Non-pigmented ciliary epithelial cell (primary cell): ENCODE results near the gene NDUFA7.
"Not testable (repeated sequence)": the region's sequence is repeated elsewhere in the genome, so short reads cannot be mapped to it uniquely, and the experiment has no call there.

Experiments used
- DNase-seq: peaks from one replicate; pipeline ENCODE4 v3.0.0-alpha.2; 2010; ENCODE audit warnings: low read depth

Gene NDUFA7

DNA sequence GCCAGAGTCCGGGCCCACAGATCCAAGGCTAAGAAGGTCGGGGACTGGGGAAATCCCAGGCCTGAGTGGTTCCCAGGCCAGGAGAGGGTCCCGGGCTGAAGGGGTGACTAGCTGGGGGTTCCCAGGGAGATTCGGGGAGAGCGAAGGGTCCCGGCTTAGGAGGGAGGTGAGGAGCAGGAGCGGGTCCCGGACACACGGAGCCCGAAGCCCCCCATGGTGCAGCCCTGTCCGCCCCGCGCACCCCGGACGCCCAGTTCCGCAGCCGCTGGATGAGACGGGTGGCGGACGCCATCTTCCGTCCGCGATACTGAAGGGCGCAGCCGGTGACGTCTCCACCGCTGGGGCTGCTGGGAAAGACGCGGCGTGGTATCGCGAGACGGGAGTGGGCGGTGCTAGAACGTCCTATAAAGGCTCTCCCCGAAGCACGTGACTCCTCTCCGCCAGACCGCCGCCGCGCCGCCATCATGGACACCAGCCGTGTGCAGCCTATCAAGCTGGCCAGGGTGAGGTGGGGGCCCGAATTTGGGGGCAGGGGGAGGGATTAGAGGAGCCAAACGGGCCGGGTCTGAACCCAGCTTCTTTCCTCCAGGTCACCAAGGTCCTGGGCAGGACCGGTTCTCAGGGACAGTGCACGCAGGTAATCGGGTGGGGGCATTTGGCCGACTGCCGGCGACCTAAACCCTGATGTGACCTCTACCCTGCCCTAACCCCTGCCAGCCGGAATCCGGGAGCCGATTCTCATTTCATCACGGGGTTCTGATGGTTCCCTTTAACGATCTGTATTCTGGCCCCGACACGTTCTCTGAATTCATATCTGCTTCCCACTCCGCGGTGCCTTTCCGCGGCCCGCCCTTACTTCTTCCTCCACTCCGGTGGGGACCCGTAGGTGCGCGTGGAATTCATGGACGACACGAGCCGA, at the start of gene NDUFA7, which contains the start of gene RPS28:
Gene NDUFA7 (minus strand): TSS at position 309 of the 919 bp plus-strand sequence. CDS start 17 bp downstream, at position 292.
Gene RPS28 (plus strand): TSS at position 430 of the 919 bp plus-strand sequence. CDS start 35 bp downstream, at position 465.
- DNase-seq, result peak; percentile 76

DNA sequence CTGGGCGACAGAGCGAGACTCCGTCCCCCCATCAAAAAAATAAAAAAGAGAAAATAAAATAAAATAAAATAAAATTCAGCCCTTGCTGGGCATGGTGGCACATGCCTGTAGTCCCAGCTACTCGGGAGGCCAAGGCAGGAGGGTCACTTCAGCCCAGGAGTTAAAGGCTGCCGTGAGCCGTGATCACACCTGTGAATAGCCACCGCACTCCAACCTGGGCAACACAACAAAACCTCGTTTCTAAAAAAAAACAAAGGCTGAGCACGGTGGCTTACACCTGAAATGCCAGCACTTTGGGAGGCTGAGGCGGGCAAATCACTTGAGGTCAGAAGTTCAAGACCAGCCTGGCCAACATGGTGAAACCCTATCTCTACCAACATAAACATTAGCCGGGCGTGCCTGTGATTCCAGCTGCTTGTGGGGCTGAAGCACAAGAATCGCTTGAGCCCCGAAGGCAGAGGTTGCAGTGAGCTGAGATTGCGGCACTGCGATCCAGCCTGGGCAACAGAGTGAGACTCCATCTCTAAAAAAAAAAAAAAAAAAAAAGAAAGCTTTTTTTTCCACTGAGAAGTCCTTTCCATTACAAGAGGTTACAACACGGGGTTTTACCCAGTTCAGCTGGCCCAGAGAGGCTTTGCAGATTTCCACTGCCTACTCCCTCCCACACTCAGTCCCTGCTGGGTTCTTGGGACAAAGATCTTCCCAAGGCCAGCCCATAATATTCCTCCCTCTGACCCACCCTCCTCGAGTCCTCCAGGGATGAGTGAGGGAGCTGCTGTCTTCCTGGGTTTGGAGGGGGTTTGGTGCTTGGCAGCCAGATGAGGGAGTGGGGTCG, 49.2 kb upstream of the NDUFA7 start:
- DNase-seq, result no peak

DNA sequence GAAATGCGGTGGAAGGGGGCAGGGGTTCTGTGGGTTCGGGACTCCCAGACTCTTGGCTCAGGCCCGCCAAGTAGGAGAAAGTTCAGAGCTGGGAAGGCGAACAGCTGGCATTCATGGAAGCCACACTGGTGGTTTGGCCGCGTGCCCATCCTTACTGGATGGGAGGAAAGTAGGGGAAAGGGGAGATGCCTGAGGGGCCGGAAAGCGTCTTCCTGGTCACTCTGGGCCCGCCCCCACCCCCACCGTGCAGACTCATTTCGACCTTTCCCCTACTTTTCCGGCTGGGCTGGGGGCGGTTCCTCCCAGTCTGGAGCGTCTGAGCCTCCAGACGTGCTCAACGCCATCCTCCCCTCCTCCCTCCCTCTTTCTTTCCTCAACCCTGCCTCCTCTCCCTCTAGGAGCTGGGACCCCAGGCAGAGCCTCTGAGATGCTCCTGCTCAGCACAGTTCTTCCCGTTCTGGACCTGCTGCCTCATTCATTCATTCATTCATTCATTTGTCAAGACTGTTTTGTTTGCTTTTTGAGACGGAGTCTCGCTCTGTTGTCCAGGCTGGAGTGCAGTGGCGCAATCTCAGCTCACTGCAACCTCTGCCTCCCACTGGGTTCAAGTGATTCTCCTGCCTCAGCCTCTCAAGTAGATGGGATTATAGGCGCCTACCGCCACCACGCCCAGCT, 46.3 kb upstream of the NDUFA7 start:
- peak; percentile 89 for DNase-seq

DNA sequence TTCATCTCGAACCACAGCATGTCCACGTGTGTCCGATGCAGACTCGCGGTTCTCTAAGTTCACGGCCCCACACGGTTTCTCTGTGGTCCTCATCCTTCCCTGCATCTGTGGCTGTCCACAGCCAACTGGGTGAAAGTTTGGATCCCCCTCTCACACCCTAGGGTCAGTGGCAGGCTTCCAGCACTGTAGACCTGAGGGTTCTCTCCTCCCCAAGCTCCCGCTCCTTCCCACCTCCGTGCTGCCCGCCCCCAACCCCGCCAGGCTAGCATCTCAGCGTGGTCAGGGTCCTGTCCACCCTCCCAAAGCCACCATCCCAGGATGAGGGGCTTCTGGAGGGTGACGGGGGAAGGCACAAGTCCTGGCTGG, 45.8 kb upstream of the NDUFA7 start:
- DNase-seq, result no peak

DNA sequence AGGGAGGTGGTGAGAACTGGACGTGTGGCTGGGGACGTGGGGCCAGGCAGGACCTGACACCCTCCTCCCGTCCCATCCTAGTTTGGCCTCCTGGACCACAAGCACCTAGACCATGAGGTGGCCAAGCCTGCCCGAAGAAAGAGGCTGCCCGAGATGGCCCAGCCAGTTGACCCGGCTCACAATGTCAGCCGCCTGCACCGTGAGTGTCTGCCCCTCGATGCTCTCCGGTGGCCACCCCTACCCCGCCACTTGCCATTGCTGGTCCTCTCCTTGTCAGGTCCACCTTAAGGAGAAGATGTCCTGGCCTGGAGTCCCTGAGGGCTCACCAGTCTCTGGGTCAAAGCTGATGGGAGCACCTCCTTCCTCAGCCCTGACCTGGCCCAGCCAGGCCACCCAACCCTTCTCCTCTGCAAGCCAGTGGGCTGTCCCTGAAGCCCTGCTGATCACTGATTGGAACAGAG, 45.0 kb upstream of the NDUFA7 start:
- DNase-seq, result no peak

DNA sequence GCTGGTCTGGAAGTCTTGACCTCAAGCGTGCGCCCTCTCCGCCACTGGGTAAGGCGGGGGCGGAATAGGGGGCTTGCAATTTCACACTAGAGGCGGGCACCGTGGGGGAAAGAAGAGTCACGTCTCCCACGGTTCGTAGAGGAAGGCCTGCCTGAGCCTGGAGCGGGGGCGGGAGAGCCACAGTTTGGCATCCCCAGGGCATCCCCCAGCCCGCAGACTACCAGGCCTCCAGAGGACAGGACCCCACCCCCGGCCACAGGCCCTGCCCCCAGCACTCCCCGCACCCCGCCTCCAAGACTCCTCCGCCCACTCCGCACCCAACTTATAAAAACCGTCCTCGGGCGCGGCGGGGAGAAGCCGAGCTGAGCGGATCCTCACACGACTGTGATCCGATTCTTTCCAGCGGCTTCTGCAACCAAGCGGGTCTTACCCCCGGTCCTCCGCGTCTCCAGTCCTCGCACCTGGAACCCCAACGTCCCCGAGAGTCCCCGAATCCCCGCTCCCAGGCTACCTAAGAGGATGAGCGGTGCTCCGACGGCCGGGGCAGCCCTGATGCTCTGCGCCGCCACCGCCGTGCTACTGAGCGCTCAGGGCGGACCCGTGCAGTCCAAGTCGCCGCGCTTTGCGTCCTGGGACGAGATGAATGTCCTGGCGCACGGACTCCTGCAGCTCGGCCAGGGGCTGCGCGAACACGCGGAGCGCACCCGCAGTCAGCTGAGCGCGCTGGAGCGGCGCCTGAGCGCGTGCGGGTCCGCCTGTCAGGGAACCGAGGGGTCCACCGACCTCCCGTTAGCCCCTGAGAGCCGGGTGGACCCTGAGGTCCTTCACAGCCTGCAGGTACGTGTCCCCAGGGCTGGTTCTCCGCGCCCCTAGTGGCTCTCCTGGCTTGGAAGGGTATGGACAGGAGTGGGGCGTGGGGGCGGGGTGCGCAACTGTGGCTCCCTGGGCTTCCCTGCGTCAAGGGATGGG, 42.9 kb upstream of the NDUFA7 start, which contains the start of gene ANGPTL4:
Gene ANGPTL4 (plus strand): TSS at position 353 of the 969 bp plus-strand sequence. CDS start 167 bp downstream, at position 520.
- no peak for DNase-seq

DNA sequence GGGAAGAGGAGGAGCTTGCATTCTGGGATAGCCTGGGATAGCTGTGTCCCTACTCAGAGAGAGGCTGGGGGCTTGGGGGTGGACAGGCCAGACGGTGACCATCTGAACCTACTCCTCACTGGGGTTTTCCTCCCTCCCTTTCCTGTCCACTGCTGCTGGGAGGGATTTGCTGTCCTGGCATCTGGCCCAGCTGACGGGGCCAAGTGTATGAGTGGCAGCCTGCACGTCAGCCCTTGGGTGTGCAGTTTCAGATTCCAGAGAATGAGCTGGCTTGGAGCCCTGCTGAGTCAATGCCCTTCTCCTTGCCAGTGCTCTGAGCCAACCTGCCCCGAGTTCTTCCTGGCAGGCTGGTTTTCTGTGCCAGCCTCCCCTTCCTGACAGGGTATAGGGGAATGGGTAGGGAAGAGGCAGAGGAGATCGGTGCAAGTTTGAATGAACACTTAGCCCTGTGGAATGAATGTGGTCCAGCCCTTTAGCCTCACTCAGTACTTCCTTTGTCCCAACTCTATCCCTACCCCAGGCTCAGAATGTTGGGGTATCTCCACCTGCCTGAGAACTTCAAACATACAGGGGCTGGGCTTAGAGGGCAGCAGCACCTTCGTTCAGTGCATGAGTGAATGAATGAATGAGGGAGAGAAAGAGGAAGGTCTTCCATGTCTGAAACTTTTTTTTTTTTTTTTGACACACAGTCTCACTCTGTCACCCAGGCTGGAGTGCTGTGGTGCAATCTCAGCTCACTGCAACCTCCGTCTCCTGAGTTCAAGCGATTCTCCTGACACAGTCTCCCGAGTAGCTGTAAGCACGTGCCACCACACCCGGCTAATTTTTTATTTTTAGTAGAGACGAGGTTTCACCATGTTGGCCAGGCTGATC, 41.0 kb upstream of the NDUFA7 start:
- peak; percentile 94 for DNase-seq

DNA sequence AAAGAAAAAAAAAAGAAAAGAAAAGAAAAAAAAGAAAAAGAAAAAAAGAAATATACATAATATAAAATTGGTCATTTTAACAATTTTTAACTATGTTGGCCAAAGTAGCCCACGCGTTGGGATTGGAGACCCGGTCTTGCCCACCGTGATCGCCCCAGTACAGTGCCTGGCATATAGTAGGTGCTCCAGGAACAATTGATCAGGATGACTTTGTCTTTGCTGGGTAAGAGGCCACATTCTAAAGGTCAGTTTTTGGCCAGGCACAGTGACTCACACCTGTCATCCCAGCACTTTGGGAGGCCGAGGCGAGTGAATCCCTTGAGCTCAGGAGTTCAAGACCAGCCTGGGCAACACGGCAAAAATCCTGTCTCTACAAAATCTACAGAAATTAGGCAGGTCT, 39.0 kb upstream of the NDUFA7 start:
- DNase-seq, result no peak

DNA sequence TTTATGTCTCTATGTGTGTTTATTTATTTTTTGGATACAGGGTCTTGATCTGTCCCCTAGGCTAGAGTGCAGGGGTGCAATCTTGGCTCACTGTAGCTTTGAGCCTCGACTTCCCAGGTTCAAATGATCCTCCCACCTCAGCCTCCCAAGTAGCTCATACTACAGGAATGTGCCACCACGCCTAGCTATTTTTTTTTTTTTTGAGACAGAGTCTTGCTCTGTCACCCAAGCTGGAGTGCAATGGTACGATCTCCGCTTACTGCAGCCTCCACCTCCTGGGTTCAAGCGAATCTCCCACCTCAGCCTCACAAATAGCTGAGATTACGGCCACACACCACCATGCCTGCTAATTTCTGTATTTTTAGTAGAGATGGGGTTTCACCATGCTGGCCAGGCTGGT, 37.8 kb upstream of the NDUFA7 start:
- DNase-seq, result no peak

DNA sequence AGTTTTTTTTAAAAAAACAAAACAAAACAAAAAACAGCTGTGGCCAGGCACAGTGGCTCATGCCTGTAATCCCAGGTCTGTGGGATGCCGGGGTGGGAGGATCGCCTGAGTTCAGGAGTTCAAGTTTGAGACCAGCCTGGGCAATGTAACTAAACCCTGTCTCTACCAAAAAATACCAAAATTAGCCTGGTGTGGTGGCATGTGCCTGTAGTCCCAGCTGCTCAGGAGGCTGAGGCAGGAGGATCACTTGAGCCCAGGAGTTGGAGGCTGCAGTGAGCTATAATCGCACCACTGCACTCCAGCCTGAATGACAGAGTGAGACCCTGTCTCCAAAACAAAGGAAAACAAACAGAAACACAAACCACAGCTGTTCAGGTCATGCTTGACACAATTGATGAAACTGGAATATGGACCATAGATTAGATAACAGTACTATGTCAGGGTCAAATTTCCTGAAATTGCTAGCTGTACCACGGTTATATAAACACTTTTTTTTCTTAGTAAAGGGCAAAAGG, 35.9 kb upstream of the NDUFA7 start:
- DNase-seq, result no peak

DNA sequence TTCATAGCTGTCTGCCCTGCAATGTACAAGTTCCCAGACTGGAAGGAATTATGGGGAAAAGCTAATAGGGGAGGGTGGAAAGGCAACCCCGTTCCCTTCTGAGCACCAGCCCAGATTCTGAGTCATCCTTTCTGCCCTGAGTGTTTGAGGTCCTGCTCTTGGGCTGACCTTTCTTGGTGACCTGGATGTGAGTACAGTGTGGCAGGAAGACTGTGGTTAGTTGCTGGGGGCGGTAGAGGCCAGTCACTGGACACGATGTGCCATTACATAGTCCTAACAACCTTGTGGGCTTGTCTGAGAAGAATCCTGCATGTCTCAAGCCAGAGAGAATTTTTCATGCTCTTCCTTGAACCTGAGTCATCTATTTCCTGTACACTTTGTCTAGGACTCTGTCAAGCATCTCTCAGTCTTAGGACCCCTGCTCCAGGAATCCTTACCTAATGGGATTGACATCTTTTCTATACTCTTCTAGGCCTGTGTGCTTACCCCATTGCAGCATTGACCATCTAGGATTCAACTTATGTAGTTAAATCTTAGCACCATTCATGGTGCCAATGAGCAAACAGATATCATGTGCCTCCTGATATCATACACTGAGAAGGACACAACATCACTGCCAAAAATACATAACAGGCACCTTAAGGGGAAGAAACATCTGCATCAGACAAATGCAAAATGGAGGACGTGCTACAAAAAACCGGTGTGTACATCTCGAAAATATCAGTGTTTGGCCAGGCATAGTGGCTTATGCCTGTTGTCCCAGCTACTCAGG, 34.6 kb upstream of the NDUFA7 start:
- DNase-seq, result peak; percentile 99

DNA sequence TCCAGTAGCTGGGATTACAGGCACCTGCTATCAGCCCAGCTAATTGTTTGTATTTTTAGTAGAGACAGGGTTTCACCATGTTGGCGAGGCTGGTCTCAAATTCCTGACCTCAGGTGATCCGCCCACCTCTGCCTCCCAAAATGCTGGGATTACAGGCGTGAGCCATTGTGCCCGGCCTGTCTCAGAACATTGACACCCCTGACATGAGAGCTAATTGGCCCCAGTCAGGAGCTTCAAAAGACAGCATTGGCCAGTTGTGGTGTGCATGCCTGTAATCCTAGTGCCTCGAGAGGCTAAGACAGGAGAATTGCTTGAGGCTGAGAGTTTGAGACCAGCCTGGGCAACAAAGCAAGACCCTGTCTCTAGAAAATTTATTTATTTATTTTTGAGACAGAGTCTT, 31.7 kb upstream of the NDUFA7 start:
- DNase-seq, result not testable (repeated sequence)

DNA sequence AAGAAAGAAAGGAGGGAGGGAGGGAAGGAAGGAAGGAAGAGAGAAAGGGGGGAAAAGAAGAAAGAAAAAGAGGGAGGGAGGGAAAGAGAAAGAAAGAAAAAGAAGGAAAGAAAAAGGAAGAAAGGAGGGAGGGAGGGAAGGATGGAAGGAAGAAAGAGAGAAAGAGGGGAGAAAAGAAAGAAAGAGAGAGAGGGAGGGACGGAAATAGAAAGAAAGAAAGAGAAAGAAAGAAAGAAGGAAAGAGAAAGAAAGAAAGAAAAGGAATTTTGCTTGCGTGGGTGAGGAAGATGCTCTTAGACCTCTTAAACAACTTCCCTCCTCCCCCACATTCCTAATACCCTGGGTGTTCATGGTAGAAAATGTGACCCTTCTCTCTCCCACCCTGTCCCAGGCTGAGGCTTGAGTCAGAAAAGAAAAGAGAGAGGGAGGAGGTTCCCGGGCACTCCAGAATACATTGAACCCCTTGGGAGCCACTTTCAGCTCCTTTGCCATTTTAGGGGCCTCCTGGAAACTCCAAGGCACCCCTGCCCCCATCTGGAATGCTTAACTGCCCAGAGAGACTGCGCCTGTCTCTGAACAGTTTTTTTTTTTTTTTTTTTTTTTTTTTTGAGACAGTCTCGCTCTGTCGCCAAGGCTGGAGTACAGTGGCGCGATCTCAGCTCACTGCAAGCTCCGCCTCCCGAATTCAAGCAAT, 31.1 kb upstream of the NDUFA7 start:
- no peak for DNase-seq

DNA sequence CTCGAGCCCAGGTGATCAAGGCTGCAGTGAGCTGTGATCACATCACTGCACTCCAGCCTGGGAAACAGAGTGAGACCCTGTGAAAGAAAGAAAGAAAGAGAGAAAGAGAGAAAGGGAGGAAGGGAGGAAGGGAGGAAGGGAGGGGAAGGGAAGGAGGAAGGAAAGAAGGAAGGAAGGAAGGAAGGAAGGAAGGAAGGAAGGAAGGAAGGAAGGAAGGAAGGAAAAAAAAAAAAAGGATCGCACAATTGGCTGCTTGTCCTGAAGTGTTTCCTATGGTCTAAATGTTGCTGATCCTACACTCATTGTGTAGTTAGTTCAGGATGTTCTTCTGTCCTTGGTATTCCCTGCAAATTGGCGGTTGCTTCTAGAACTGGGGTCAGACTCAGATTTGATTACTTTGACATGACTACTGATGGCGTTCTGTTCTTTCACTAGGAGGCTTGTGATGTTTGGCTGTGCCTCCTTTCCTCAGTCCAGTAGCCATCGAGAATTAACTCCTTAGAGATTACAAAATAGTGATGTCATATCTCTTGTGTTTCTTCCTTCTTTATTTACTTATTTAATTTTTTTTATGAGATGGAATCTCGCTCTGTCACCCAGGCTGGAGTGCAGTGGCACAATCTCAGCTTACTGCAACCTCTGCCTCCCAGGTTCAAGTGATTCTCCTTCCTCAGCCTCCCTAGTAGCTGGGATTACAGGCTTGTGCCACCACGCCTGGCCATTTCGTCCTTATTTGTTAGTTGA, 28.6 kb upstream of the NDUFA7 start:
- not testable (repeated sequence) for DNase-seq

DNA sequence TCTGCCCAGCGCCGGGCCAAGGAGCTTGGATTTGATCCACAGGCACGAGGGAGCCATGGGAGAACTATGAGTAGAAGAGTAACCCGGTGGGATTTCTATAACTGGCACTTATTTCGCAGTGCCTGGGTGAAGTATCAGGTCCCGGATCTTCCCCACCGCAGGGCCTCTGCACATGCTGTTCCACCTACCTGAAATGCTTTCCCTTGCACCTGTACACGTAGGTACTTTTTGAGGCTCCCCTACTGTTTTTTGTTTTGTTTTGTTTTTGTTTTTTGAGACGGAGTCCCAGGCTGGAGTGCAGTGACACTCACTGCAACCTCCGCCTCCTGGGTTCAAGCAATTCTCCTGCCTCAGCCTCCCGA, 22.3 kb upstream of the NDUFA7 start:
- no peak for DNase-seq

DNA sequence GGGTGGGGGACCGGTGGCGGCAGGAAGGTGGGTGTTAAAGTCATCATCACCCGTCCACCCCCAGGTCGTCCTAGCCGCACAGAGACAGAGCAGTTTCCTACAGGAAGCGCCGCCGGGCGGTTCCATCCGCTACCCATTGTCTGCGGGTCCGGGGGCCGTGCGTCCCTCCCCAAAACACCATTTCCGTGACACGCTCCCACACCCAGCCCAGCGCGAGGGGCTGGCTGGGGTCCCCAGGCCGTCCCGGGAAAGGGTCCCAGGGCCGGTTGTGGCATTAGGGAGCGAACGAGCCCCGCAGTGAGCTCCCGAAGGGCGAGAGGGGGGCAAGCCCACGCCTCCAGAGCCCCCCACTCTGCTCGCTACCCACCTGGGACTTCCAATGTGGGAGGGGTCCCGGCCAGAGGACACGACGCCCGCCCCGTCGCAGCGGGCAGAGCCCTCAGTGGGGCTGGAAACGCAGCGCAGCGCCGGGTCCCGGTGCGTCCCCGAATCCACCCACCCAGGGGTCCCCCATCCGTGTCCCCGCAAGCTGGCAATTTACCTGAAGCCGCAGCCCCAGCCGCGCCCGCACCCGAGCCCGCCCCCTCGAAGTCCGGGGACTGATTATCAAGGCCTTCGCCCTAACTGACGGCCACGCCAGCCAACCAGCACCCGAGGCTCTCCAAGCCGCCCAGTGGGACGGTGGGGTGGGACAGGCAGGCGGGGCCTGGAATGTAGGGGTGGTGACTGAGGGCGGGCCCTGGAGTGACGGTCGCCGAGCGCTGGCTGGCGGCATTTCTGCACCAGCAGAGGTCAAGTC, 21.7 kb upstream of the NDUFA7 start, which contains the start of gene KANK3:
Gene KANK3 (minus strand): TSS at position 579 of the 799 bp plus-strand sequence. CDS start 5,434 bp downstream, outside the sequence.
- DNase-seq, result peak; percentile 79

DNA sequence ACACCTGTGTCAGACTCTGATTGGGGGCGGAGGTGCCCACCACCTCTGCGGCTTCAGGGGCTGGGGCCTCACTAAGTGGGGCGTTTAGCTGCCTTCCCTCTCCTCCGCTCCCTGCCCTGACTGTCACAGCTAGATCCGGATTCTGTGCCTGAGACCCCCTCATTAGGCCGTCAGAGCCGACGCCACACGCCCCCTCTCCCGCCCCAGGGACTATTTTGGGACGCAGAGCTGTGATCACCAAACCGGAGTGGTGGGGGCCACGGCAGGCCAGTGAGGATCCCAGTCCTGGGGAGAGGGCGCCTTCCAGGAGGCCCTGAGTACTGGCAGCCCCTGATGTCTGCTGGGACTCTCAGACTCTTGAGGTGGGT, 21.1 kb upstream of the NDUFA7 start:
- DNase-seq, result no peak
